ENCODE data around the gene IPO4. TPM values are rescaled to one million over a fixed set of nuclear protein-coding genes. Genes with fewer than 3 reads are reported as not detected.

Gene IPO4
- polyA plus RNA-seq, 1 donor (not counting 4 experiments of a cell fraction or from before 2014, with no cell fraction given), result 18.6 TPM

- Histone ChIP-seq H3K27me3 (ENCODE audit: control insufficient read depth, extremely low read depth, insufficient read depth, low read length) (no peaks in the 10 kb centered on the region), H3K4me2 (ENCODE audit: control insufficient read depth, extremely low read depth, insufficient read depth, low read depth, low read length) (no peak overlapping the region), H3K79me2 (ENCODE audit: control insufficient read depth, insufficient read depth, low read length) (peaks cover 4% of the 10 kb centered on the region), H3K4me3 (ENCODE audit: control insufficient read depth in 2 of 3, extremely low read depth in 1 of 3, insufficient read depth in 2 of 3, low read depth in 1 of 3, low read length in 3 of 3) (no peak overlapping the region), H3K4me1 (ENCODE audit: control insufficient read depth, extremely low read depth, insufficient read depth, low read length) (peaks cover 2% of the 10 kb centered on the region), H2AFZ (ENCODE audit: control insufficient read depth, low read length) (no peak overlapping the region), H3K36me3 (ENCODE audit: control insufficient read depth in 2 of 2, extremely low read depth in 1 of 2, insufficient read depth in 2 of 2, low read length in 2 of 2) (peaks cover 55 to 68% of the 10 kb centered on the region in 2 experiments), H3K27ac (ENCODE audit: control insufficient read depth, insufficient read depth, low read length) (no peak overlapping the region), H4K20me1 (ENCODE audit: control insufficient read depth, extremely low read depth, insufficient read depth, low read length) (peaks cover 12% of the 10 kb centered on the region), H3K9me3 (ENCODE audit: control insufficient read depth, low read depth, low read length) (no peaks in the 10 kb centered on the region), H3K9me1 (ENCODE audit: control insufficient read depth, extremely low read depth, insufficient read depth, low read length) (no peaks in the 10 kb centered on the region), H3K9ac (ENCODE audit: control insufficient read depth, extremely low read depth, insufficient read depth, low read length) (no peak overlapping the region)
- TF ChIP-seq CTCF (optimal IDR thresholded peaks at IDR 0.05 in 1 of 3, IDR thresholded peaks at IDR 0.05 in 1 of 3, conservative IDR thresholded peaks at IDR 0.05 in 1 of 3; ENCODE audit: extremely low read depth in 1 of 3, insufficient read depth in 2 of 3, low read length in 3 of 3) (no peak), EZH2 (IDR thresholded peaks at IDR 0.05; ENCODE audit: low read length) (no peak)
- FAIRE-seq (no peak), DNase-seq (ENCODE audit: low read depth, low spot score) (no peak)
- dilution Hi-C loops (cut with MboI; ENCODE audit: extremely low pct_ligation_motif_present, low sequenced_read_pairs), result no loop called here
These were observed 6.3 kb downstream of the IPO4 start for GRCh38 chr14:24182110-24182882.

GRCh38 chr14:24181371-24182077 is 7.1 kb downstream of the IPO4 start:
- Histone ChIP-seq H4K20me1 (ENCODE audit: control insufficient read depth, extremely low read depth, insufficient read depth, low read length) (peaks cover 8% of the 10 kb centered on the region), H3K27ac (ENCODE audit: control insufficient read depth, insufficient read depth, low read length) (no peak overlapping the region), H3K9ac (ENCODE audit: control insufficient read depth, extremely low read depth, insufficient read depth, low read length) (no peak overlapping the region), H3K9me3 (ENCODE audit: control insufficient read depth, low read depth, low read length) (no peaks in the 10 kb centered on the region), H3K79me2 (ENCODE audit: control insufficient read depth, insufficient read depth, low read length) (no peaks in the 10 kb centered on the region), H3K4me3 (ENCODE audit: control insufficient read depth in 2 of 3, extremely low read depth in 1 of 3, insufficient read depth in 2 of 3, low read depth in 1 of 3, low read length in 3 of 3) (no peak overlapping the region), H3K27me3 (ENCODE audit: control insufficient read depth, extremely low read depth, insufficient read depth, low read length) (no peaks in the 10 kb centered on the region), H2AFZ (ENCODE audit: control insufficient read depth, low read length) (no peak overlapping the region), H3K4me1 (ENCODE audit: control insufficient read depth, extremely low read depth, insufficient read depth, low read length) (no peaks in the 10 kb centered on the region), H3K9me1 (ENCODE audit: control insufficient read depth, extremely low read depth, insufficient read depth, low read length) (no peaks in the 10 kb centered on the region), H3K36me3 (ENCODE audit: control insufficient read depth in 2 of 2, extremely low read depth in 1 of 2, insufficient read depth in 2 of 2, low read length in 2 of 2) (peaks cover 58 to 60% of the 10 kb centered on the region in 2 experiments), H3K4me2 (ENCODE audit: control insufficient read depth, extremely low read depth, insufficient read depth, low read depth, low read length) (no peak overlapping the region)
- FAIRE-seq (no peak), DNase-seq (ENCODE audit: low read depth, low spot score) (no peak)
- TF ChIP-seq CTCF (optimal IDR thresholded peaks at IDR 0.05 in 1 of 3, IDR thresholded peaks at IDR 0.05 in 1 of 3, conservative IDR thresholded peaks at IDR 0.05 in 1 of 3; ENCODE audit: extremely low read depth in 1 of 3, insufficient read depth in 2 of 3, low read length in 3 of 3), result no peak
- no peak for TF ChIP-seq EZH2 (IDR thresholded peaks at IDR 0.05; ENCODE audit: low read length)
- dilution Hi-C loops (cut with MboI; ENCODE audit: extremely low pct_ligation_motif_present, low sequenced_read_pairs), result no loop called here

Measured in keratinocyte (primary cell).